Lower leg skin (tissue), 4 donors: Measurements from ENCODE around the gene UBE2F. TPM values are rescaled to one million over a fixed set of nuclear protein-coding genes. Genes with fewer than 3 reads are reported as not detected.

ENCODE experiments used
- DNase-seq, 2 donors: peaks; one replicate each; pipeline ENCODE4 v3.0.0-alpha.2; 2019; ENCODE audit warnings: low spot score in 2 of 2
- H3K4me3 ChIP-seq: fragments of 200-600 bp; sonication (generic); 2 replicates; pipeline ENCODE4 v1.5.1; 2017; ENCODE audit warnings: mild to moderate bottlenecking, low read depth; ENCODE audit not compliant: poor library complexity, severe bottlenecking
- POLR2A ChIP-seq, 2 donors: fragments of 450-650 bp; IDR thresholded peaks; one replicate each; pipeline ENCODE4 v1.6.1; 2016 to 2017; ENCODE audit warnings: antibody characterized with exemption in 2 of 2, mild to moderate bottlenecking in 1 of 2, moderate library complexity in 1 of 2
- WGBS, 2 donors: methylation state at CpG; one replicate each; pipeline ENCODE4 v1.1.5; 2018; 5-methylcytosine and 5-hydroxymethylcytosine counted together
- intact Hi-C: fragments of 100-400 bp; cut with DNase I; formaldehyde crosslinking; loops from one replicate; pipeline ENCODE4 v1.15.0; 2023; ENCODE audit warnings: low total_unique reads
- total RNA-seq, 4 donors: library from RNA; depleted of rRNA; stranded (reverse); fragments of >200 nt; gene quantifications; one replicate each; pipeline ENCODE4 v1.1.0, GENCODE V29; 2016
- TF ChIP-seq, protein P1 (sequence below), 3 donors: fragments of 450-650 bp; IDR thresholded peaks; one replicate each; pipeline ENCODE4 v1.5.1; 2016; ENCODE audit warnings: antibody characterized with exemption in 3 of 3, mild to moderate bottlenecking in 3 of 3, moderate library complexity in 2 of 3

The UBE2F gene
- total RNA-seq, 4 donors from 2014 or later, result 32.8 to 46.9 (median 33.3) TPM

DNA sequence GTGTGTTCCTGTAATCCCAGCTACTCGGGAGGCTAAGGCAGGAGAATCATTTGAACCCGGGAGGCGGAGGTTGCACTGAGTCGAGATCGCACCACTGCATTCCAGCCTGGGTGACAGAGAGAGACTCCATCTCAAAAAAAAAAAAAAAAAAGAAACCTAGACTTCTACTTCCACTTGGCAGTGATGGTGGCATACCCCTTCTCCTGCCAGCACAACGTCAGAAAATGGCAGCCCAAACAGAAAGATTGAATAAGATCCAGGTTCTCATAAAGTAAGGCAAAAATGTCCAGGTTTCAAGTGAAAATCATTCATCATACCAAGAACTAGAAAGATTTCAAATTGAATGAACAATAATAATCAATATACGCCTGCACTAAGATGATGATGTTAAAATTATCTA, 117.9 kb downstream of the UBE2F start:
- 89 to 91% methylated on average over 7 of the region's 7 CpGs for WGBS, 2 donors
- peak in 1 of 2 donors; percentile 8 for DNase-seq

DNA sequence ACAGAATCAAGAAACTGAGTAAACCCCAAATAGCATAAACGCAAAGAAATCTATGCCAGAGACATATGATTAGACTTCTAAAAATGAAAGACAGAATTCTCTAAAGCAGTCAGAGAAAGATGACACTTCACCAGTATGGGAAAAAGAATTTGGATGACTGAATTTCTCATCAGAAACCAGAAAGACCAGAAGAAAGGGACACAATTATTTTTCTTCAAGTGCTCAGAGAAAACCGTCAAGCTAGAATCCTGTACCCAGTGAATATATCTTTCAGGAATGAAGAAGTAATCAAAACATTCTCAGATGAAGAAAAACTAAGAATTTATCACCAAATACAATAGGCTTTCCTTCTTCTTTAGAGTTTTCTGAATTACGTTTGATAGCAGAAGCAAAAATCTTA, 119.1 kb downstream of the UBE2F start:
- no peak overlapping the region for H3K4me3 ChIP-seq
- intact Hi-C loops, result no loop called here
- WGBS, 2 donors, result 97% methylated on average over 3 of the region's 3 CpGs
- no peak for DNase-seq
- no peak for TF ChIP-seq POLR2A (IDR thresholded peaks at IDR 0.05)
- TF ChIP-seq, protein P1, sequence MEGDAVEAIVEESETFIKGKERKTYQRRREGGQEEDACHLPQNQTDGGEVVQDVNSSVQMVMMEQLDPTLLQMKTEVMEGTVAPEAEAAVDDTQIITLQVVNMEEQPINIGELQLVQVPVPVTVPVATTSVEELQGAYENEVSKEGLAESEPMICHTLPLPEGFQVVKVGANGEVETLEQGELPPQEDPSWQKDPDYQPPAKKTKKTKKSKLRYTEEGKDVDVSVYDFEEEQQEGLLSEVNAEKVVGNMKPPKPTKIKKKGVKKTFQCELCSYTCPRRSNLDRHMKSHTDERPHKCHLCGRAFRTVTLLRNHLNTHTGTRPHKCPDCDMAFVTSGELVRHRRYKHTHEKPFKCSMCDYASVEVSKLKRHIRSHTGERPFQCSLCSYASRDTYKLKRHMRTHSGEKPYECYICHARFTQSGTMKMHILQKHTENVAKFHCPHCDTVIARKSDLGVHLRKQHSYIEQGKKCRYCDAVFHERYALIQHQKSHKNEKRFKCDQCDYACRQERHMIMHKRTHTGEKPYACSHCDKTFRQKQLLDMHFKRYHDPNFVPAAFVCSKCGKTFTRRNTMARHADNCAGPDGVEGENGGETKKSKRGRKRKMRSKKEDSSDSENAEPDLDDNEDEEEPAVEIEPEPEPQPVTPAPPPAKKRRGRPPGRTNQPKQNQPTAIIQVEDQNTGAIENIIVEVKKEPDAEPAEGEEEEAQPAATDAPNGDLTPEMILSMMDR (IDR thresholded peaks at IDR 0.05), result no peak

More for the DNA sequence above, 117.9 kb downstream of the UBE2F start:
- no peak overlapping the region for H3K4me3 ChIP-seq
- intact Hi-C loops, result no loop called here
- TF ChIP-seq, protein P1 (IDR thresholded peaks at IDR 0.05), result no peak
- TF ChIP-seq POLR2A (IDR thresholded peaks at IDR 0.05), result no peak

DNA sequence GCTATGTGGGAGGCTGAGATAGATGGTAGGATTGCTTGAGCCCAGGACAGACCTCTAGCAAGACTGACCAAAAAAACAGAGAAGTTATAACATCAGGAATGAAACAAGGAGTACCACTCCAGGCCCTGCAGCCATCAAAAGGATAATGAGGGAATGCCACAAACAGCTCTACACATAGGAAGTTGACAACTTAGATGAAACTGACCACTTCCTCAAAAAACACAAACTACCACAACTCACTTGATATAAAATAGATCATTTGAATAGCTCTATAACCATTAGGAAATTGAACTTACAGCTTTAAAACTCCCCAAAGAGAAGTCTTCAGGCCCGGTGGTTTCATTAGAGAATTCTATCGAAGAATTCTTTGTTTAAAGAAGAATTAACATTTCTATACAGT, 120.4 kb downstream of the UBE2F start:
- DNase-seq, result no peak
- no peak overlapping the region for H3K4me3 ChIP-seq
- TF ChIP-seq POLR2A (IDR thresholded peaks at IDR 0.05), result no peak
- TF ChIP-seq, protein P1 (IDR thresholded peaks at IDR 0.05), result no peak
- 87% methylated on average over 2 of the region's 2 CpGs for WGBS, 2 donors
- intact Hi-C loops, result no loop called here

DNA sequence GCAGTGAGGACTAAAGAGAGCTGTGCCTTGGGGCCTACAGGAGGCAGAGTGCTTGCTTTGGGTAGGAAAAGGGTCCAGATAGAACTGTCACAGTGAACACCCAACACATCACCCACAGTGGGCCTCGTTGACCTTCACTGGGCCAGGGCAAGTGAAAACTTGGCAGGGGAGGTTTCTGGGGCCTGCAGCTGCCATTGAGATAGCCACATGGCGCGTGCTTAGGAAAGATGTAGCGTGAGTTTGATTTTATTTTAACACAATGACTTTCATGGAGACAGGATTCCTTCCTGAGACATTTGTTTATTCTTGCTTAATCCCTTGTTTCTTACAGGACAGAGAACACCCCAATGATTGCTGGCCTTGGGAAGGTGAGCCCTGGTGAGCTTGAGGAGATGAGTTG, 124.1 kb downstream of the UBE2F start:
- no peak for DNase-seq
- TF ChIP-seq POLR2A (IDR thresholded peaks at IDR 0.05), result no peak
- TF ChIP-seq, protein P1 (IDR thresholded peaks at IDR 0.05), result no peak
- 93 to 94% methylated on average over 4 of the region's 4 CpGs for WGBS, 2 donors
- H3K4me3 ChIP-seq, result no peak overlapping the region
- intact Hi-C loops, result no loop called here

DNA sequence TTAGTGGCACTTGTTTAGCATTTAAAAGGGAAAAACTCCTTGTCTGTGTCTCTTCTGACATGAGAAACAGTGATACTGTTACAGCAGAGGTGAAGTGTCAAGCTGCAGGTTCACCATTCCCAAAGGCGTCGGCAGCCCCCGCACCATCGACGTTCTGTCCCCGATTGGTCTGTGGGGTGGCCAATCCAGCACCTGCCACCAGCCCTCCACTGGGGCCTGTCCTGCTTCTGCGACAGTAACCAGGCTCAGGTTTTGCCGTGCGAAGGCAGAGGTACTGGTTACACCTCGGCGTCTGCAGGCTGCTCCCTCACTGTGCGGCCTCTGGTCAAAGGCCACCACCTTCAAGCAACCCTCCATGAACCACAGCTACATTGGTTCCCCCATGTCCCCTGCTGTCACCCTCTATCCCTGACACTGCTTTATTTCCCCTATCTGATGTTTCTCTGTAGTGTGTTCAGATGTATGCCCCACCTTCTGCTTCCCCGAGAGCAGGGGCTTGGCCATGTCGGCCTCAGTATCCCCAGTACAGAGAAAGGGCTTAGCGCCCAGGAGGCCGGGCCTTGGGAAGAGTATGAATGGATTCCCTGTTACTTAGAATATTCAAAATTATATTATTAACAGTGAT, 124.7 kb downstream of the UBE2F start:
- no peak for DNase-seq
- no peak overlapping the region for H3K4me3 ChIP-seq
- intact Hi-C loops, result no loop called here
- TF ChIP-seq, protein P1 (IDR thresholded peaks at IDR 0.05), result no peak
- no peak for TF ChIP-seq POLR2A (IDR thresholded peaks at IDR 0.05)
- 96 to 98% methylated on average over 16 of the region's 16 CpGs for WGBS, 2 donors

Other genes with a start within 250 kb of the UBE2F start
- under 1 TPM; 0.12 to 0.38 (median 0.23) TPM for gene RBM44, start 168.2 kb upstream of the UBE2F start, total RNA-seq
- gene RAMP1, start 107.4 kb upstream of the UBE2F start, total RNA-seq, result 10 to 100 TPM in 2 of 4 donors, 1 to 10 TPM in 2; 7.3 to 19.1 (median 12.4) TPM
- 10 to 100 TPM in 1 of 4 donors, 1 to 10 TPM in 3; 2.4 to 12.1 (median 8.2) TPM for gene SCLY, start 94.0 kb downstream of the UBE2F start, total RNA-seq
- under 1 TPM in 2 of 4 donors, not detected in 2; 0.13 to 0.29 TPM for gene ESPNL, start 133.3 kb downstream of the UBE2F start, total RNA-seq
- gene KLHL30, start 171.7 kb downstream of the UBE2F start, total RNA-seq, result under 1 TPM; 0.13 to 0.64 (median 0.34) TPM
- gene ERFE, start 192.0 kb downstream of the UBE2F start, total RNA-seq, result not detected
- gene ILKAP, start 236.7 kb downstream of the UBE2F start, total RNA-seq, result 10 to 100 TPM; 22.8 to 73.5 (median 32.1) TPM